ENCODE results near the gene FAM20A.

FAM20A gene

GRCh38 chr17:68616334-68616733 lies 15.2 kb upstream of the FAM20A start:
- H3K4me3 ChIP-seq (ENCODE audit: low read depth in 1 of 2, low read length in 2 of 2), result no peak overlapping the region
- no peaks in the 10 kb centered on the region for H3K4me1 ChIP-seq (ENCODE audit: insufficient read depth, low read length)
- no peaks in the 10 kb centered on the region for H3K9me3 ChIP-seq (ENCODE audit: insufficient read depth, low read length, severe bottlenecking)
- H3K79me2 ChIP-seq (ENCODE audit: insufficient read depth, low read length), result no peaks in the 10 kb centered on the region
- H3K27ac ChIP-seq (ENCODE audit: low read length), result no peak overlapping the region
- no peak overlapping the region for H2AFZ ChIP-seq (ENCODE audit: low read depth, low read length)
- no peaks in the 10 kb centered on the region for H3K36me3 ChIP-seq (ENCODE audit: insufficient read depth, low read length)
- H3K9ac ChIP-seq (ENCODE audit: low read depth, low read length), result no peak overlapping the region
- peaks cover 3% of the 10 kb centered on the region for H3K27me3 ChIP-seq (ENCODE audit: insufficient read depth, low read length, poor library complexity)
- TF ChIP-seq EZH2 (IDR thresholded peaks at IDR 0.05; ENCODE audit: borderline replicate concordance, low read depth, low read length, severe bottlenecking), result no peak
- TF ChIP-seq, protein P1, sequence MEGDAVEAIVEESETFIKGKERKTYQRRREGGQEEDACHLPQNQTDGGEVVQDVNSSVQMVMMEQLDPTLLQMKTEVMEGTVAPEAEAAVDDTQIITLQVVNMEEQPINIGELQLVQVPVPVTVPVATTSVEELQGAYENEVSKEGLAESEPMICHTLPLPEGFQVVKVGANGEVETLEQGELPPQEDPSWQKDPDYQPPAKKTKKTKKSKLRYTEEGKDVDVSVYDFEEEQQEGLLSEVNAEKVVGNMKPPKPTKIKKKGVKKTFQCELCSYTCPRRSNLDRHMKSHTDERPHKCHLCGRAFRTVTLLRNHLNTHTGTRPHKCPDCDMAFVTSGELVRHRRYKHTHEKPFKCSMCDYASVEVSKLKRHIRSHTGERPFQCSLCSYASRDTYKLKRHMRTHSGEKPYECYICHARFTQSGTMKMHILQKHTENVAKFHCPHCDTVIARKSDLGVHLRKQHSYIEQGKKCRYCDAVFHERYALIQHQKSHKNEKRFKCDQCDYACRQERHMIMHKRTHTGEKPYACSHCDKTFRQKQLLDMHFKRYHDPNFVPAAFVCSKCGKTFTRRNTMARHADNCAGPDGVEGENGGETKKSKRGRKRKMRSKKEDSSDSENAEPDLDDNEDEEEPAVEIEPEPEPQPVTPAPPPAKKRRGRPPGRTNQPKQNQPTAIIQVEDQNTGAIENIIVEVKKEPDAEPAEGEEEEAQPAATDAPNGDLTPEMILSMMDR (IDR thresholded peaks at IDR 0.05; ENCODE audit: borderline replicate concordance, extremely low read depth, low read length, poor library complexity, severe bottlenecking), result no peak
- no peak for DNase-seq
- no peak overlapping the region for H3K4me2 ChIP-seq (ENCODE audit: insufficient read depth, low read length)
- no peak for ATAC-seq (ENCODE audit: insufficient read depth, low read depth)
- no peaks in the 10 kb centered on the region for H4K20me1 ChIP-seq (ENCODE audit: insufficient read depth, low read length)

- no peaks in the 10 kb centered on the region for H4K20me1 ChIP-seq (ENCODE audit: insufficient read depth, low read length)
- TF ChIP-seq EZH2 (IDR thresholded peaks at IDR 0.05; ENCODE audit: borderline replicate concordance, low read depth, low read length, severe bottlenecking), result no peak
- TF ChIP-seq, protein P1 (IDR thresholded peaks at IDR 0.05; ENCODE audit: borderline replicate concordance, extremely low read depth, low read length, poor library complexity, severe bottlenecking), result no peak
- no peak for ATAC-seq (ENCODE audit: insufficient read depth, low read depth)
Observed at GRCh38 chr17:68614718-68615117, 13.6 kb upstream of the FAM20A start.

DNA sequence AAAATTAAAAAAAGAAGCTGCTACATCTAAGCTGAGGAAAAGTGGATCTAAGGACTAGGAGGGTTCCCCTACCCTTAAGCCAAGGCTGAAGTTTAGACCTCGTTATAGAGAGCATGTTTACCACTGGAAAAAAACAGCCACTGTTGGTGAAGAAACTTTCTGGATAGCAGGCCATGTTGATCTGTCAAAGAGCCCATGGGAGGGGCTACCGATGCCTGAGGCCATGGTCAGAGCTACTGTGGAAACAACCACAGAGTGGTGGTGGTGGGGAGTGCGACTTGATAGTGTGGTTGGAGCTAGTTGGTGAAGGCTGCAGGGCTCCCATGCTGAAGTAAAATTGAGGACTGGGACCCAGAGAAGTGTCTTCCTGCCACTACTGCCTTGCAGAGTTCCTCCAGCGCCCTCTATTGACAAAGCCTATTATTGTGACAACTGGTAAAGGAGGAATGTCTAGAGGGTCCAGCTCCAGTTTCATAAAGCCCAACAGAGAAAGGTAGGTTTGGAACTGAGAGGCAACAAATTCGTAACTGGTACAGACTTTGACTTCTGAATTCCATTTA lies 12.7 kb upstream of the FAM20A start:
- peak; percentile 44 for DNase-seq
- TF ChIP-seq, protein P1 (IDR thresholded peaks at IDR 0.05; ENCODE audit: borderline replicate concordance, extremely low read depth, low read length, poor library complexity, severe bottlenecking), result peak; percentile 70
- TF ChIP-seq EZH2 (IDR thresholded peaks at IDR 0.05; ENCODE audit: borderline replicate concordance, low read depth, low read length, severe bottlenecking), result no peak
- ATAC-seq (ENCODE audit: insufficient read depth, low read depth), result peak; percentile 65

More at GRCh38 chr17:68614718-68615117, 13.6 kb upstream of the FAM20A start:
- no peaks in the 10 kb centered on the region for H3K4me1 ChIP-seq (ENCODE audit: insufficient read depth, low read length)
- no peaks in the 10 kb centered on the region for H3K79me2 ChIP-seq (ENCODE audit: insufficient read depth, low read length)
- DNase-seq, result no peak
- no peak overlapping the region for H2AFZ ChIP-seq (ENCODE audit: low read depth, low read length)
- no peak overlapping the region for H3K4me2 ChIP-seq (ENCODE audit: insufficient read depth, low read length)
- H3K9me3 ChIP-seq (ENCODE audit: insufficient read depth, low read length, severe bottlenecking), result peaks cover 13% of the 10 kb centered on the region
- H3K27ac ChIP-seq (ENCODE audit: low read length), result no peak overlapping the region
- H3K27me3 ChIP-seq (ENCODE audit: insufficient read depth, low read length, poor library complexity), result peaks cover 3% of the 10 kb centered on the region
- no peak overlapping the region for H3K9ac ChIP-seq (ENCODE audit: low read depth, low read length)
- no peak overlapping the region for H3K4me3 ChIP-seq (ENCODE audit: low read depth in 1 of 2, low read length in 2 of 2)
- no peaks in the 10 kb centered on the region for H3K36me3 ChIP-seq (ENCODE audit: insufficient read depth, low read length)

More for the DNA sequence above, 12.7 kb upstream of the FAM20A start:
- Histone ChIP-seq H2AFZ (ENCODE audit: low read depth, low read length) (no peak overlapping the region), H3K4me3 (ENCODE audit: low read depth in 1 of 2, low read length in 2 of 2) (no peak overlapping the region), H4K20me1 (ENCODE audit: insufficient read depth, low read length) (no peaks in the 10 kb centered on the region), H3K36me3 (ENCODE audit: insufficient read depth, low read length) (no peaks in the 10 kb centered on the region), H3K4me1 (ENCODE audit: insufficient read depth, low read length) (no peaks in the 10 kb centered on the region), H3K79me2 (ENCODE audit: insufficient read depth, low read length) (no peaks in the 10 kb centered on the region), H3K4me2 (ENCODE audit: insufficient read depth, low read length) (no peak overlapping the region), H3K9ac (ENCODE audit: low read depth, low read length) (no peak overlapping the region), H3K27ac (ENCODE audit: low read length) (no peak overlapping the region), H3K9me3 (ENCODE audit: insufficient read depth, low read length, severe bottlenecking) (peaks cover 21% of the 10 kb centered on the region), H3K27me3 (ENCODE audit: insufficient read depth, low read length, poor library complexity) (peaks cover 3% of the 10 kb centered on the region)

Data from DND-41 (cell line).